OCI-LY1 (cell line): Measurements from ENCODE around the gene NFKBIB.

Experiments used
- EZH2 ChIP-seq: fragments of 200-600 bp; sonication (generic), shearing (Covaris generic); IDR thresholded peaks from 2 replicates; pipeline ENCODE4 v1.8.0; 2017; ENCODE audit warnings: borderline replicate concordance, mixed run types, mild to moderate bottlenecking, antibody characterized with exemption, low read length, moderate library complexity, mixed read lengths
- TF ChIP-seq, protein P1 (sequence below): fragments of 200-600 bp; sonication (generic), shearing (Covaris generic); IDR thresholded peaks from 2 replicates; pipeline ENCODE4 v1.5.1; 2017; ENCODE audit warnings: mild to moderate bottlenecking, antibody characterized with exemption, low read length, moderate library complexity, mixed read lengths

DNA sequence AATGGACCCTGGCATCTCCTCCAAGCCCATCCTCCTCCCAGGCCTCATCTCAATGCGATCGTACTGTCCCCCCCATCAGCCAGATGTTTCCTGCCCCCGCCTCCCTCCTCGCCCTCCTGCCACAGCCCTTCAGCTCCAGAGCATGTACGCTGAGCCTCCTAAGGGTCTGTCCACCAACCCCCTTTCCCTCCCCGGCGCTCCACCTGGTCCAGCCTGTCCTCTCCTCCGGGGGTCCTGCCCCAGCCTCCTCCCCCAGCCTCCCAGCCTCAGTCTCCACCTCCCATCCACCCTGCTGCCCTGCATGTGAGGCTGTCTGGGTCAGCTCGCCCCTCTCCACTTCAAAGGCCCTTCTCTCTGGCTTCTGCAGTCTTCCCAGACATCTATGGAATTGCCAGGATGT, 4.8 kb upstream of the NFKBIB start:
- TF ChIP-seq, protein P1, sequence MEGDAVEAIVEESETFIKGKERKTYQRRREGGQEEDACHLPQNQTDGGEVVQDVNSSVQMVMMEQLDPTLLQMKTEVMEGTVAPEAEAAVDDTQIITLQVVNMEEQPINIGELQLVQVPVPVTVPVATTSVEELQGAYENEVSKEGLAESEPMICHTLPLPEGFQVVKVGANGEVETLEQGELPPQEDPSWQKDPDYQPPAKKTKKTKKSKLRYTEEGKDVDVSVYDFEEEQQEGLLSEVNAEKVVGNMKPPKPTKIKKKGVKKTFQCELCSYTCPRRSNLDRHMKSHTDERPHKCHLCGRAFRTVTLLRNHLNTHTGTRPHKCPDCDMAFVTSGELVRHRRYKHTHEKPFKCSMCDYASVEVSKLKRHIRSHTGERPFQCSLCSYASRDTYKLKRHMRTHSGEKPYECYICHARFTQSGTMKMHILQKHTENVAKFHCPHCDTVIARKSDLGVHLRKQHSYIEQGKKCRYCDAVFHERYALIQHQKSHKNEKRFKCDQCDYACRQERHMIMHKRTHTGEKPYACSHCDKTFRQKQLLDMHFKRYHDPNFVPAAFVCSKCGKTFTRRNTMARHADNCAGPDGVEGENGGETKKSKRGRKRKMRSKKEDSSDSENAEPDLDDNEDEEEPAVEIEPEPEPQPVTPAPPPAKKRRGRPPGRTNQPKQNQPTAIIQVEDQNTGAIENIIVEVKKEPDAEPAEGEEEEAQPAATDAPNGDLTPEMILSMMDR = no peak
- no peak for TF ChIP-seq EZH2
